GM23338 (cell line): ENCODE measurements around the gene MSH2.
A peak's percentile ranks its signal among the peaks of the same experiment; 100 is the strongest.

Source experiments
- CREB1 ChIP-seq: fragments of 250-450 bp; sonication (Bioruptor Pico); IDR thresholded peaks from 2 replicates; pipeline ENCODE4 v1.5.0; 2020; ENCODE audit warnings: low read depth, mild to moderate bottlenecking, moderate library complexity
- CTCF ChIP-seq, 2 experiments: fragments of 200-600 bp in 1 of 2; sonication (generic) in 1 of 2; conservative IDR thresholded peaks; 2 replicates each; pipeline versions ENCODE4 v1.5.1 to v1.6.1; 2016 to 2017; ENCODE audit warnings: antibody characterized with exemption in 2 of 2, low read depth in 2 of 2, mild to moderate bottlenecking in 2 of 2, moderate library complexity in 1 of 2
- ETS1 ChIP-seq: IDR thresholded peaks from 2 replicates; pipeline ENCODE4 v1.6.1; 2016; ENCODE audit warnings: antibody characterized with exemption
- EZH2 ChIP-seq: fragments of 200-600 bp; sonication (generic); IDR thresholded peaks from one replicate; pipeline ENCODE4 v1.8.0; 2017; ENCODE audit warnings: antibody characterized with exemption, mild to moderate bottlenecking, low read depth; ENCODE audit not compliant: unreplicated experiment
- EZH2phosphoT487 ChIP-seq: fragments of 200-600 bp; sonication (generic); IDR thresholded peaks from one replicate; pipeline ENCODE4 v1.8.1; 2018; ENCODE audit warnings: antibody characterized with exemption; ENCODE audit not compliant: unreplicated experiment
- JUNB ChIP-seq: IDR thresholded peaks from one replicate; pipeline ENCODE4 v1.6.1; 2016; ENCODE audit warnings: antibody characterized with exemption; ENCODE audit not compliant: unreplicated experiment
- NANOG ChIP-seq: IDR thresholded peaks from 2 replicates; pipeline ENCODE4 v1.6.1; 2016; ENCODE audit warnings: antibody characterized with exemption, borderline replicate concordance
- POLR2AphosphoS5 ChIP-seq: IDR thresholded peaks from 2 replicates; pipeline ENCODE4 v1.6.1; 2016; ENCODE audit warnings: antibody characterized with exemption, low read depth
- REST ChIP-seq: IDR thresholded peaks from one replicate; pipeline ENCODE4 v1.6.1; 2018; ENCODE audit warnings: antibody characterized with exemption; ENCODE audit not compliant: unreplicated experiment
- STAT1 ChIP-seq: IDR thresholded peaks from one replicate; pipeline ENCODE4 v1.6.1; 2016; ENCODE audit warnings: antibody characterized with exemption; ENCODE audit not compliant: unreplicated experiment

- no peak for TF ChIP-seq CTCF (conservative IDR thresholded peaks at IDR 0.05; ENCODE audit: low read depth in 2 of 2)
- no peak for TF ChIP-seq EZH2phosphoT487
- TF ChIP-seq POLR2AphosphoS5 = peak; percentile 3; the same call in 1 of the 2 replicates
- no peak for TF ChIP-seq EZH2
- TF ChIP-seq NANOG = no peak
- no peak for TF ChIP-seq CREB1 (CRISPR knock-in tag)
- TF ChIP-seq ETS1 = no peak
- TF ChIP-seq REST = no peak
- TF ChIP-seq JUNB = no peak
- no peak for TF ChIP-seq STAT1
Measured at GRCh38 chr2:47488870-47489584, 86.1 kb downstream of the MSH2 start.
